SK-N-SH treated with all-trans-retinoic acid at 6 μM for 48 hours (cell line): ENCODE measurements around the gene ZNF519.
"Not testable (repeated sequence)": the region's sequence is repeated elsewhere in the genome, so short reads cannot be mapped to it uniquely, and the experiment has no call there.

Experiments
- CSDC2 ChIP-seq: fragments of 250-450 bp; sonication (Bioruptor Pico); IDR thresholded peaks from 2 replicates; pipeline ENCODE4 v1.5.0; 2020; ENCODE audit warnings: mild to moderate bottlenecking, moderate library complexity
- CSRNP3 ChIP-seq: fragments of 250-450 bp; sonication (Bioruptor Pico); IDR thresholded peaks from 2 replicates; pipeline ENCODE4 v1.5.1; 2021; ENCODE audit warnings: mild to moderate bottlenecking, moderate library complexity
- GLIS3 ChIP-seq: fragments of 250-450 bp; sonication (Bioruptor Pico); IDR thresholded peaks from 2 replicates; pipeline ENCODE4 v1.5.0; 2020; ENCODE audit warnings: mild to moderate bottlenecking, moderate library complexity
- ISL1 ChIP-seq: fragments of 250-450 bp; sonication (Bioruptor Pico); IDR thresholded peaks from 2 replicates; pipeline ENCODE4 v2.1.2; 2022; ENCODE audit warnings: mild to moderate bottlenecking, moderate library complexity
- OSR1 ChIP-seq: fragments of 250-450 bp; sonication (Bioruptor Pico); IDR thresholded peaks from 2 replicates; pipeline ENCODE4 v1.8.0; 2022; ENCODE audit warnings: moderate library complexity, mild to moderate bottlenecking, inconsistent platforms
- PPARA ChIP-seq: fragments of 250-450 bp; sonication (Bioruptor Pico); IDR thresholded peaks from 2 replicates; pipeline ENCODE4 v1.5.0; 2020; ENCODE audit warnings: mild to moderate bottlenecking, borderline replicate concordance
- SNAI2 ChIP-seq: fragments of 250-450 bp; sonication (Bioruptor Pico); IDR thresholded peaks from 2 replicates; pipeline ENCODE4 v1.5.0; 2020; ENCODE audit warnings: mild to moderate bottlenecking, moderate library complexity
- ZC3H10 ChIP-seq: fragments of 250-450 bp; sonication (Bioruptor Pico); IDR thresholded peaks from 2 replicates; pipeline ENCODE4 v1.5.1; 2021; ENCODE audit warnings: mild to moderate bottlenecking, moderate library complexity
- ZNF70 ChIP-seq: fragments of 450-650 bp; formaldehyde crosslinking; IDR thresholded peaks from 2 replicates; pipeline ENCODE4 v1.5.0; 2020; ENCODE audit warnings: mild to moderate bottlenecking, moderate library complexity

GRCh38 chr18:14150766-14151165 lies 18.5 kb upstream of the ZNF519 start:
- not testable (repeated sequence) for TF ChIP-seq ZC3H10 (CRISPR knock-in tag); CSRNP3; CSDC2 (CRISPR knock-in tag); ZNF70 (CRISPR knock-in tag); ISL1 (CRISPR knock-in tag); SNAI2 (CRISPR knock-in tag); OSR1 (CRISPR knock-in tag); GLIS3 (CRISPR knock-in tag); PPARA (CRISPR knock-in tag)
